ENCODE data around the gene FAM111B.
"Not testable (repeated sequence)": the region's sequence is repeated elsewhere in the genome, so short reads cannot be mapped to it uniquely, and the experiment has no call there.

FAM111B gene

DNA sequence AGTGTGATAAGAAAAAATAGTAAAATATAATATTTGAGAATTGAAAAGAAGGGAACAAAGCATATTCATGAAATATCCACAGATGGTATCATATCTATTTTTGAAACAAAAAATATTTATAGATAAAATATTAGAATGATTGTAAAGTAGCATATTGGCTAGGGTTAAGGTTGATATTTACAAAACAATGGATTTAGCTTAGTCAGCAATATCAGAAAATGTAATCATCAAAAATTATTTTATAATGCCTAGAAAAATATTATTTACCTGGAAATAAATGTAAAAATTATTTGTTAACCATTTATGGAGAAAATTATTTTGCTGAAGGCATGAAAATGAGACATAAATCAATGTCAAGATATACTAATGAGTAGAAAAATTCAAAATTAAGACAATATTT is 12.8 kb downstream of the FAM111B start:
- DNase-seq (ENCODE audit: low read depth): no peak
- H3K4me3 ChIP-seq (ENCODE audit: low read depth, low read length): no peak overlapping the region
- TF ChIP-seq, protein P1, sequence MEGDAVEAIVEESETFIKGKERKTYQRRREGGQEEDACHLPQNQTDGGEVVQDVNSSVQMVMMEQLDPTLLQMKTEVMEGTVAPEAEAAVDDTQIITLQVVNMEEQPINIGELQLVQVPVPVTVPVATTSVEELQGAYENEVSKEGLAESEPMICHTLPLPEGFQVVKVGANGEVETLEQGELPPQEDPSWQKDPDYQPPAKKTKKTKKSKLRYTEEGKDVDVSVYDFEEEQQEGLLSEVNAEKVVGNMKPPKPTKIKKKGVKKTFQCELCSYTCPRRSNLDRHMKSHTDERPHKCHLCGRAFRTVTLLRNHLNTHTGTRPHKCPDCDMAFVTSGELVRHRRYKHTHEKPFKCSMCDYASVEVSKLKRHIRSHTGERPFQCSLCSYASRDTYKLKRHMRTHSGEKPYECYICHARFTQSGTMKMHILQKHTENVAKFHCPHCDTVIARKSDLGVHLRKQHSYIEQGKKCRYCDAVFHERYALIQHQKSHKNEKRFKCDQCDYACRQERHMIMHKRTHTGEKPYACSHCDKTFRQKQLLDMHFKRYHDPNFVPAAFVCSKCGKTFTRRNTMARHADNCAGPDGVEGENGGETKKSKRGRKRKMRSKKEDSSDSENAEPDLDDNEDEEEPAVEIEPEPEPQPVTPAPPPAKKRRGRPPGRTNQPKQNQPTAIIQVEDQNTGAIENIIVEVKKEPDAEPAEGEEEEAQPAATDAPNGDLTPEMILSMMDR (IDR thresholded peaks at IDR 0.05; ENCODE audit: control insufficient read depth, extremely low read depth, insufficient read depth): no peak

DNA sequence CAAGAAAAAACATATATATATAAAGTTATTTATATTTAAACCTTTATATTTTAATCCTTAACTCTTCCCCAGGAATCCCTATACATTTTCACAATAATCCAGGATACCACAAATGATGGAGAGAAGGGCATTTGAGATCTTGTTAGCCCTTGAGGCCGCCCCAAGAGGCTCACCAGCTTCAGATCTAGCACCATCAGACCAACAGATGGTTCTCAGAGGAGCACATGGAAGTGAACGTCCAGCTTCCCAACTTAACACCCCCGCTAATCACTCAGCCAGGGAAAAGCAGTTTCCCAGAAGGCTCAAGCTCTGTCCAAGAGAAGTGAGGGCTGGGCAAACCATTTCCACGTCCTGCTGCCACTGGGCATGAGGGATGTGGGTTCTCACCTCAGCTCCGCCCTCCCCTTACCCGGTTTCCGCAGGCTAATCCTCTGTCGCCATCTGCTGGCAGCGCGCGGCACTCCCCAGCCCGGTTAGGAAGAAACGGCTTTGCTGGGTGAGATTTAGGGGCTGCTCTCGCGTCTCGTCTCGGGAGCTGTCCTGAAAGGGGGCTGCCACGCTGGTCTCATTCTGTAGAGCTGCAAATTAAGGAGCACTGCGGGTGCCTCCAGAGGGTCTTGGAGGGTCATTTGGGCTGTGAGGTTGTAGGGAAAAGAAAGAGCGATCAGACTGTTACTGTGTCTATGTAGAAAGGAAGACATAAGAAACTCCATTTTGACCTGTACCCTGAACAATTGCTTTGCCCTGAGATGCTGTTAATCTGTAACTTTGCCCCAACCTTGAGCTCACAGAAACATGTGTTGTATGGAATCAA is 28.8 kb downstream of the FAM111B start:
- no peak overlapping the region for H3K4me3 ChIP-seq (ENCODE audit: low read depth, low read length)
- TF ChIP-seq, protein P1 (IDR thresholded peaks at IDR 0.05; ENCODE audit: control insufficient read depth, extremely low read depth, insufficient read depth): peak; percentile 99
- DNase-seq (ENCODE audit: low read depth): no peak

DNA sequence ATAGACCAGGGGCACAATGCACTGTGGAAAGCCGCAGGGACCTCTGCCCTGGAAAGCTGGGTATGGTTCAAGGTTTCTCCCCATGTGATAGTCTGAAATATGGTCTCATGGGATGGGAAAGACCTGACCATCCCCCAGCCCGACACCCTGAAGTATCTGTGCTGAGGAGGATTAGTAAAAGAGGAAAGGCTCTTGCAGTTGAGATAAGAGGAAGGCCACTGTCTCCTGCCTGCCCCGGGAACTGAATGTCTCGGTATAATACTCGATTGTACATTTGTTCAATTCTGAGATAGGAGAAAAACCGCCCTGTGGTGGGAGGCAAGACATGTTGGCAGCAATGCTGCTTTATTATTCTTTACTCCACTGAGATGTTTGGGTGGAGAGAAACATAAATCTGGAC is 29.5 kb downstream of the FAM111B start:
- not testable (repeated sequence) for DNase-seq (ENCODE audit: low read depth); H3K4me3 ChIP-seq (ENCODE audit: low read depth, low read length)

DNA sequence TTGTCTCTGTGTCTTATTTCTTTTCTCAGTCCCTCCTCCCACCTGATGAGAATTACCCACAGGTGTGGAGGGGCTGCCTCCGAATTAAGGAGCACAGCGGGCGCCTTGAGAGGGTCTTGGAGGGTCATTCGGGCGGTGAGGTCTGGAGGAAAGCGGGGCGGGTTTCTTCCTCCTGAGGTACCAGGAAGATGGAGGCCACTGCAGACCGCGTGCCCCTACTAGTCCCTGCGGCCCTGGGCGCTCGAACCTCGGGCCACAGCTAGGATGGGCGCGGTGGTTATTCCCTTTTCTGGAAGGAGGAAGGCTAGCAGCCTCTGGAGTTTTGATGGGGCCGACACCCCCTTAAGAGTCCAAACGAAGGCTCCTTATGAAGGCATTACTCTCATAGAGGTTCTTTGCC is 30.2 kb downstream of the FAM111B start:
- H3K4me3 ChIP-seq (ENCODE audit: low read depth, low read length): no peak overlapping the region
- TF ChIP-seq, protein P1 (IDR thresholded peaks at IDR 0.05; ENCODE audit: control insufficient read depth, extremely low read depth, insufficient read depth): no peak
- DNase-seq (ENCODE audit: low read depth): no peak

DNA sequence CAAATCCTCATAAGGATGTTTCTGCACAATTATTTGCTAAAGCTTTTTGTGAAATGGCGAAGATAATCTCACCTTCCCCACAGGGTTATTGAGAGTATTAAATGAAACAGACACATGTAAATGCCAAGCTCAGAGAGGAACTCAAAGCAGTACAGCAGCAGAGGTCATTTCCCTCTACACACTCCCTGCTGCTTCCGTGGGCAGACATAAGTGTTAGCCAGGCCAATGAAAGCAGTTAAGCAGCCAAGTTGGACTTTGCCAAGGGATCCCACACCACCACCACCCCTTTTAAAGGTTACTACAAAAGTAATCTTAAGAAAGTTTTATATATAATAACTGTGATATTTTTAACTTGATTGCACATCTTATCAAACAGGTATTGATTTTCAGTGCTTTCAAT is 31.6 kb downstream of the FAM111B start:
- TF ChIP-seq, protein P1 (IDR thresholded peaks at IDR 0.05; ENCODE audit: control insufficient read depth, extremely low read depth, insufficient read depth): no peak
- H3K4me3 ChIP-seq (ENCODE audit: low read depth, low read length): no peak overlapping the region
- no peak for DNase-seq (ENCODE audit: low read depth)

DNA sequence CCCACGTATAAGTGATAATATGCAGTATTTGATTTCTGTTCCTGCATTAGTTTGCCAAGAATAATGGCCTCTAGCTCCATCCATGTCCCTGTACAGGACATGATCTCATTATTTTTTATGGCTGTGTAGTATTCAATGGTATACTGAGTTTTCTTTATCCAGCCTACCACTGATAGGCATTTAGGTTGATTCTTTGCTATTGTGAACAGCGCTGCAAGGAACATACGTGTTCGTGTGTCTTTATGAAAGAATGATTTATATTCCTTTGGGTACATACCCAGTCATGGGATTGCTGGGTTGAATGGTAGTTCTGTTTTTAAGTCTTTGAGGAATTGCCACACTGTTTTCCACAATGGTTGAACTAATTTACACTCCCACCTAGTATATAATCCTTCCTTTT is 34.2 kb downstream of the FAM111B start:
- H3K4me3 ChIP-seq (ENCODE audit: low read depth, low read length): peak overlapping the region; percentile 86; the same call in 1 of the 2 replicates

DNA sequence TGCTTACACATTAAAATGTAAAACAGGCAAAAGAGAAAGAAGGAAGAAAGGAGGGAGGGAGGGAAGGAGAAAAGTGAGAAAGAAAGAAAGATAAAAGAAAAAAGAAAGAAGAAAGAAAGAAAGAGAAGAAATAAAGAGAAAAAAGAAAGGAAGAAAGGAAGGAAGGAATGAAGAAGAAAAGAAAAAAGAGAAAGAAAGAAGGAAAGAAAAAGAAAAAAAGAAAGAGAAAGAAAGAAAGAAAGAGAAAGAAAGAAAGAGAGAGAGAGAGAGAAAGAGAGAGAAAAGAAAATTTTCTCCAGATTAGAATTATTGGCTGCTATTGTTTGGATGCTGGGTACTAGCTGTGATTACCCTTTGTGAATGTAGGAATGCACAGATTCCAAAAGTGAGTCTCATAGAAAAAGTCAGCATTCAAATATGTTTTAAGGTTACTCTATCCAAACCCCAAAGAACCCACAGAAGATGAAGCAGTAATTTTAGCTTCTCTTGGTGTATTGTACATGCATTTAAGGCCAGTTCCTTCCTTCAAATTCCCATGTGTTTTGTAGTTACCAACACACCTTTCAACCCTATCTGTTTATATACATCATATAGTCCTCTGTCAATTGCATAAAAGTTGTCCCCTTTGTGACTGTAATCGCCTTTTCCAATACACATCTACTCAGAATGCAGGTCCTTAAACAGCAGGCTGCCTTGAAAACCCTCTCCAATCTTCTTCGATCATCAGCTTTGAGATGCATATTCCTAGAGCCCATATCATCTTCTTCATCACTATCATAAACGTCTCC is 34.8 kb downstream of the FAM111B start:
- no peak for DNase-seq (ENCODE audit: low read depth)
- peak overlapping the region; percentile 86 for H3K4me3 ChIP-seq (ENCODE audit: low read depth, low read length)
- TF ChIP-seq, protein P1 (IDR thresholded peaks at IDR 0.05; ENCODE audit: control insufficient read depth, extremely low read depth, insufficient read depth): no peak

More for the DNA sequence above, 34.2 kb downstream of the FAM111B start:
- no peak for DNase-seq (ENCODE audit: low read depth)
- TF ChIP-seq, protein P1 (IDR thresholded peaks at IDR 0.05; ENCODE audit: control insufficient read depth, extremely low read depth, insufficient read depth): no peak

Data from LNCaP clone FGC (cell line).